Memory B cell (primary cell): ENCODE data around the gene FBXL17.
A peak's percentile ranks its signal among the peaks of the same experiment; 100 is the strongest.

Experiments used
- ATAC-seq: fragments of 150-1000 bp; cut with Tn5 transposase; 2 replicates; pipeline ENCODE4 v1.10.0; 2021; ENCODE audit warnings: low read depth, mild to moderate bottlenecking, moderate library complexity
- DNase-seq, 2 donors: peaks; one replicate each; pipeline ENCODE4 v3.0.0; 2022; ENCODE audit warnings: low spot score in 2 of 2
- H3K27ac Mint-ChIP-seq: one replicate; pipeline ENCODE4 v1.8.0; 2022; ENCODE audit warnings: mild to moderate bottlenecking, moderate library complexity, mixed read lengths
- H3K27me3 Mint-ChIP-seq: one replicate; pipeline ENCODE4 v1.8.0; 2022; ENCODE audit warnings: mixed read lengths
- H3K36me3 Mint-ChIP-seq: one replicate; pipeline ENCODE4 v1.8.0; 2022; ENCODE audit warnings: mild to moderate bottlenecking, mixed read lengths
- H3K4me1 Mint-ChIP-seq: one replicate; pipeline ENCODE4 v1.8.0; 2022; ENCODE audit warnings: mixed read lengths
- H3K4me3 Mint-ChIP-seq: one replicate; pipeline ENCODE4 v1.8.0; 2022; ENCODE audit warnings: mild to moderate bottlenecking, moderate library complexity, mixed read lengths
- H3K9me3 Mint-ChIP-seq: one replicate; pipeline ENCODE4 v1.8.0; 2022; ENCODE audit warnings: mixed read lengths

The FBXL17 gene

DNA sequence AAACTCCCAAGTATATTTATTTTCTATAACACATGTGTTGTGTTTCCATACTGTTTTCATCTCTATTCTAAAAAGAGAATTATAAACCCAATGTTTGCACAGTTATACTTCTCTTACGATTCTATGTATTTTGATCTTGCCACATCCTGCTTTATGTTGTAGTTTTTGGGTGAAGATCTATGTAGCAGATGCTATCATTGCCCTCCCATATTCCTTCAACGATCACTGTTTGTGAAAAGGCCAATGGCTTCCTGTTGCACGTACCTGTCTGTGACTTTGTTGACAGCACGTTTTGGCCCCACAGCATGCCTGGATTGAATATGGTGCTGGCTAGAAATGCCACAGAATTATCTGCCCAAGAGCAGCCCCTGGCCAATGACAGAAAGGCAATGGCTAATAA lies 456.7 kb downstream of the FBXL17 start:
- ATAC-seq (no peak), DNase-seq (no peak)
- Mint-ChIP-seq H3K4me3 (no peak overlapping the region), H3K36me3 (peaks cover 2% of the 10 kb centered on the region), H3K4me1 (no peaks in the 10 kb centered on the region), H3K27ac (no peak overlapping the region), H3K9me3 (no peaks in the 10 kb centered on the region), H3K27me3 (no peaks in the 10 kb centered on the region)

DNA sequence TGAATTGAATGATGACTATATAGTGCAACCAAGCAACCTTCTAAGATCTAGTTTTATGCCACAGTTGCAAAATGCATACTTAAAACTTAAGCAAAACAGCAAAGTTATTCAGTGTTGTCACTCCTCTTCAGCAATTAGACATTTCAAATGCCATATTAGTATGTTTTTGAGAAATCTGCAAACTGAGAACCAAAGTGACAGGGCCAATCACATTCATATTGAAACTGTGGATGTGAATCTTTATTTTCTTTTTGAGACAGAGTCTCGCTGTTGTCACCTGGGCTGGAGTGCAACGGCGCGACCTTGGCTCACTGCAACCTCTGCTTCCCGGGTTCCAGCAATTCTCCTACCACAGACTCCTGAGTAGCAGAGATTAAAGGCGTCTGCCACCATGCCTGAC lies 461.9 kb downstream of the FBXL17 start:
- Mint-ChIP-seq H3K4me3 (no peak overlapping the region), H3K27ac (no peak overlapping the region), H3K36me3 (peaks cover 6% of the 10 kb centered on the region), H3K4me1 (peaks cover 2% of the 10 kb centered on the region), H3K9me3 (no peaks in the 10 kb centered on the region), H3K27me3 (no peaks in the 10 kb centered on the region)
- DNase-seq, result no peak
- ATAC-seq, result no peak

DNA sequence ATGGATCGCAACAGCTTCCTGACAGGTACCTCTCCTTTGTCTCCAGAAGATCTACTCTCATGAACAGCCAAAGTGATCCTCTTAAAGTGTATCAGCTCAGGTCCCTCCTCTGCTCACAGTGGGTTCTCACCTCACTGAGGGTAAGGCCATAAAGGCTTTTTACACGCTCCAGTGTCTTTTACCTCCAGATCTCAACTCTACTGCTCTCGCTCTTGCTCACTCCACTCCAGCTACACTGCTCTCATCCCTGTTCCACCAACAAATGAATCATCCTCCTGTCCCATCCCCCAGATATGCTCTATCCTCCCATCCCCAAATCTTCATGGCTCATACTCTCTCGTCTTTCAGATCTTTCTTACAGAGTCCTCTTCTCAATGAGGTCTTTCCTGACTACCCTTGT lies 462.5 kb downstream of the FBXL17 start:
- H3K4me1 Mint-ChIP-seq, result peaks cover 2% of the 10 kb centered on the region
- DNase-seq (no peak), ATAC-seq (no peak)
- no peaks in the 10 kb centered on the region for H3K9me3 Mint-ChIP-seq
- H3K27ac Mint-ChIP-seq, result no peak overlapping the region
- peaks cover 6% of the 10 kb centered on the region for H3K36me3 Mint-ChIP-seq
- H3K27me3 Mint-ChIP-seq, result no peaks in the 10 kb centered on the region
- H3K4me3 Mint-ChIP-seq, result no peak overlapping the region

DNA sequence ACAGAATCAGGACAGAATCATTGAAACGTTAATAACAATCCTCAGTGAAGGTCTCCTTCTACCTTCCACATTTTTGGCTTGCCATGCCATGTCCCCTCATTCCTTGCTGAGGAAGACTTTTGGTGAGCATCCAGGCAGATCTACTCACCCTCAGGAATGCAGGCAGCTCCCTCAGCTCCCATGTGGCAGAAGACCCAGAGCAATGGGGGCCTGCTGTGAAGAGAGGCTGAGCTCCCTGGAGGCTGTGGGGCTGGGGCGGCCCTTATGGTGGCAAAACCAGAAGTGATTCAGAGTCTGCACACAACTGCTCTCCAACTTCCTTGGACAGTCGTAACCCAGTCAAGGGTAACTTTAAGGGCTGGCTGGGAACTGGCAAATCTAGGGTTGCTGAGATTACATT lies 463.9 kb downstream of the FBXL17 start:
- Mint-ChIP-seq H3K27me3 (no peaks in the 10 kb centered on the region), H3K4me1 (peaks cover 5% of the 10 kb centered on the region)

DNA sequence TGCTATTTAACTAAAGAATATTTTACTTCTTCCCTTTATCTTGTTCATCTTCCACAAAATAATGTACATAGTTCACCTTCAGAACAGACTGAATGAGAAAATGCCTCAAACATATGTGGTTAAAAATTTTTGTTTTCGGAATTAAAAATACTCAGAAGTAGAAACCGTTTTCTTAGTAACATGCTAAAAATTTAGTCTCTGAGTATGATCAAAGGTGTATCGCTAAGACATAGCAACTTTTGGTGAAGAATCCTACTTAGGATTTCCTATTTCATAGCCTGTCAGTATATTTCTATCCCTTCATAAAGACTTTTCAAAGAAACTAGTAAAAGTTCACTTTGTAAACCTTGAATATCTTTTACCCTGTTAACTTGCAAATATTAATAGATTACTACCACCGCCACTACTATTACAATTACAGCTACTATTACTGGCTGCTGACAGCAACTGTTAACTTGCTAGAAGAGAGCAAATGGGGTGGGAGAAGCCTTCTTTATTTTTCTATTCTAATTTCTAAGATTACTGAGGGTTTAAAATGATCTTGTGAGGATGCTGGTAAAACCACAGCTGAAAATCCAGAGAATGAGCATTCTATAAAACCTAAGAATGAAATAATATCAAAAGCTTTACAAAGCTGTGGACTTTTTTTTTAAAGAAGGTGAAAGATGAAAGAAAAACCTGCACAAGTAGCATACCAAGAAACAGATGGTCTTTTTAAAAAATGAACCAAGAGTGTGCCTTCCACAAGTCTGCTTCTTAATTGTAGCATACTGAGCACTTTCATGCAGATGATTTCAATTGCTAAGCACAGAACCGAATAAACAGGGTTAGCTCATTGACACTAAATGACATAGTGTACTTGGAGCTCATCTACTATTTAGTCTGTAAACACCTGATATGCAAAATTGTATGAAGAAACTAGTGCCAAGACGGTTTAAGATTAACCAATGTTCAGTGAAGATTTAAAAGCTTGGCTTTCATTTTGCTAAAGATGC lies 464.9 kb downstream of the FBXL17 start:
- Mint-ChIP-seq H3K4me3 (no peak overlapping the region), H3K9me3 (no peaks in the 10 kb centered on the region), H3K36me3 (peaks cover 9% of the 10 kb centered on the region), H3K27ac (no peak overlapping the region), H3K4me1 (peaks cover 5% of the 10 kb centered on the region), H3K27me3 (no peaks in the 10 kb centered on the region)
- no peak for DNase-seq
- ATAC-seq, result no peak

More for the DNA sequence above, 463.9 kb downstream of the FBXL17 start:
- Mint-ChIP-seq H3K4me3 (no peak overlapping the region), H3K36me3 (peaks cover 8% of the 10 kb centered on the region), H3K9me3 (no peaks in the 10 kb centered on the region), H3K27ac (no peak overlapping the region)
- DNase-seq (no peak), ATAC-seq (no peak)

DNA sequence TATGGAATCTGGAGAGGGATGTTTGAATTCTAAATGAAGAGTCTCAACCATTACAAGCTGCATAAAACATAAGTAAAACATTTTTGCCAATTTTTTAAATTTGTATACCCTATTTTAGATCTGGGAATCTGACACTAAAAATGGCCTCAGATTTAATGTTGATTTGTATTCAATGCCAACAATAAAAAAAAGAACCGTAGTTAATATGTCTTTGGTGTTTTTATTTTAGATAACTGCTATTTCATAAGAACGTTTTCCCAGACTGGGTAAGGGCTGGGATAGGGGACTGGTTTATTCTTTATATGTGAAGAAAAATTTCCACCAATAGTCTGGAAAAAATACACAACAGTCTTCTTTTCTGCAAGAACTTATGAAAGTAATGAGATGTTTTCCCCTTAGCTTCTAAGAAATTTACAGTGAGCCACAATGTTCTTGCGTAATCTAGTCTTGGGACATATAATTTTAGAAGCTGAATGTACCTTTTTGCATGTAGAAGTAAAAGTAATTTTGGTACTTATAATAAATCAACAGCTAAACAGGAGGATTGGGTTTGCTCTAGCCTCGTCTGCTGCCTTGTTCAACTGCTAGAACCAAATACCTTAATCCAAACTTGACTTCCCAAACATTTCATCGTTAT lies 466.6 kb downstream of the FBXL17 start:
- Mint-ChIP-seq H3K4me1 (peaks cover 5% of the 10 kb centered on the region), H3K27ac (no peak overlapping the region), H3K4me3 (no peak overlapping the region), H3K27me3 (no peaks in the 10 kb centered on the region), H3K36me3 (peaks cover 9% of the 10 kb centered on the region), H3K9me3 (no peaks in the 10 kb centered on the region)
- DNase-seq (no peak), ATAC-seq (no peak)

DNA sequence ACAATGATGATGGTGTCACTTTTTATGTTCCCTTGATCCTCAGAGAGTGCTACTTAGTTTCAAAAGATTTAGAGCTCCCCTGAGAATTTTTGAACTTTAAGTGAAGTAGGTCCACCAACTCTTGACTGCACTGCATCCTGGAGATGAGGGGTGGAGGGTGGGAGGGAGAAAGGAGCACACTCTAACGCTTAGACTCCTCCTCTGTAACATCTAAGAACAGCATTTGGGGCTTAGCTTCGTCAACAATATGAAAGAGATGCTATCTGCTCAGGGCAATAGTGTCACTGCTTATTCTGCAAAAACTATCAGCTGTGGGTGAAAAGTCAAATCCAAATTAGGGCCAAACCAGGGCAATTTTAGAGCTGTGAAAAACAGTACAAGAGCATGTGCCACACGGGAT lies 468.4 kb downstream of the FBXL17 start:
- peaks cover 3% of the 10 kb centered on the region for H3K4me1 Mint-ChIP-seq
- no peak overlapping the region for H3K4me3 Mint-ChIP-seq
- no peak overlapping the region for H3K27ac Mint-ChIP-seq
- DNase-seq, result no peak
- peaks cover 11% of the 10 kb centered on the region for H3K36me3 Mint-ChIP-seq
- no peaks in the 10 kb centered on the region for H3K27me3 Mint-ChIP-seq
- ATAC-seq, result no peak
- H3K9me3 Mint-ChIP-seq, result peaks cover under 1% of the 10 kb centered on the region

DNA sequence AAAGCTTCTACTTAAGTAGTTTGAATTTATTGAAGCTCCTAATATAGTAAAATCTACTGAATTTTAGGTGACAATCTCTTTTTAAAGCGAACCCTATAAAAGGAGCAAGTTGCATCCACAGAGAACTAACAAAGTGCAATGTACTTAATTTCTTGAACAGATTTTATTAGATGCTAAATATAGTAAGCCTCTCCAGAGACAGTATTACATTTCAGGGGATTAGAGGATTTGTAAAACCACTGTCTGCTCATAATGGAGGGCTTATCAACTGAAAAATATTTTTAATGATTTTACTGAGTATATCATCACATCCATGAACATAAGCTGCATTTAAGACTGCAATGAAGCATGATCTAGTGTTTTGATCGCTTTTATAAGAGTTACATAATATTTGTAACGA lies 481.2 kb downstream of the FBXL17 start:
- peaks cover 5% of the 10 kb centered on the region for H3K9me3 Mint-ChIP-seq
- H3K27ac Mint-ChIP-seq, result no peak overlapping the region
- ATAC-seq, result no peak
- peaks cover 15% of the 10 kb centered on the region for H3K36me3 Mint-ChIP-seq
- no peak for DNase-seq
- no peak overlapping the region for H3K4me3 Mint-ChIP-seq
- H3K27me3 Mint-ChIP-seq, result no peaks in the 10 kb centered on the region
- no peaks in the 10 kb centered on the region for H3K4me1 Mint-ChIP-seq

DNA sequence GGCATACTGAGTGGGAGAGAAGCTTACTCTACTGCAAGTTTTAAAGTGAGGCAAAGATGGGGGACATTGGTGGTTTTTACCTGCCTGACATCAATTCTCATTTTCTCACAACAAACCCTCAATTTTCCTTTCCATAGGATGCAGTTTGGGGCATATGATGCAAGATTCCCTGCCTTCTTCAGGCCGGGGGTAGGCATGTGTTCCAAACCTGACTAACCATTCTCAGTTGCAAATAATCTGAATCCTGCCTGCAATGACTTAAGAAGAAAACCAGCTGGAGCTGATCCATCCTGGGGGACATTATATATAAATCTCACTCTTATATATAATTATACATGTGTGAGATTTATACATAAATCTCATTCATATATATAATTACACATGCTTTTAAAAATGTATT lies 487.5 kb downstream of the FBXL17 start:
- DNase-seq, result no peak
- no peak for ATAC-seq
- Mint-ChIP-seq H3K4me3 (no peak overlapping the region), H3K9me3 (peaks cover 2% of the 10 kb centered on the region), H3K27me3 (no peaks in the 10 kb centered on the region), H3K4me1 (no peaks in the 10 kb centered on the region), H3K27ac (no peak overlapping the region), H3K36me3 (peaks cover 21% of the 10 kb centered on the region)

DNA sequence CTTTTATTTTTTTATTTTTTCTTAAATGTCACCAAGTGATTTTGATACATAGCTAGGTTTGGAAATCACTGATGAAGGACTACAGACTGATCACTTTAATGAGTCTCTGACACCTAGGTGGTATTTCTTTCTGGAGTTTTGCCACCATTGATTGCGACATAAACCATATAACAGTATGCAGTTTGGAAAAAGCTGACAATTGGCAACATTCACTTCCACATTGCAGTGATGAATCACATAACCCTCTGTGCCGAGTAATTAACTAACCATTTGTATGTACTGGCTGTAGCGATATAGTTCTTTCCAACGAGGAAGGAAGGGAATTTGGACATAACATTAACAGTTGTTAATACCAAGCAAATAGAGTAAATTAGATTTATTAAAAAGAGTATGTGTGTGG lies 488.3 kb downstream of the FBXL17 start:
- DNase-seq (no peak), ATAC-seq (no peak)
- H3K27me3 Mint-ChIP-seq, result no peaks in the 10 kb centered on the region
- H3K36me3 Mint-ChIP-seq, result peaks cover 17% of the 10 kb centered on the region
- H3K4me3 Mint-ChIP-seq, result no peak overlapping the region
- no peak overlapping the region for H3K27ac Mint-ChIP-seq
- no peaks in the 10 kb centered on the region for H3K9me3 Mint-ChIP-seq
- no peaks in the 10 kb centered on the region for H3K4me1 Mint-ChIP-seq

DNA sequence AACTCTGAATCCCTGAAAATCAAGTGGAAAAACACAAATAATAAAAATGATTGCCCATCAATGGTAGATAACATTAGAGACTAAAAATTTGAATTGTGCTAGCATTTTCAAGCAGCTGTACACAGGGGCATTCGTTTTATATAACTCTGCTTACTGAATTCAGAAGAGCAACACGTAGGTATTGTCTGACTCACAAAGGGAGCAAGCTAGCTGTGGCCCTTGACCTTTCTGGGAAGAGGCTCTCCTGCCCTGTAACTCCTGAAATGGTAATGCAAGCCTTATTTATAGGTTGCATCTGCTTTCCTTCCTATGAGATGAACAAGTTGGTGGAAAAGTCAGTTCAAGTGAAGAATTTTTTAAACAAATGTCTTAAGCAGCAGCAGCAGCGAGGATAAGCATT lies 492.5 kb downstream of the FBXL17 start:
- ATAC-seq, result no peak
- no peak overlapping the region for H3K27ac Mint-ChIP-seq
- no peaks in the 10 kb centered on the region for H3K9me3 Mint-ChIP-seq
- H3K27me3 Mint-ChIP-seq, result no peaks in the 10 kb centered on the region
- DNase-seq, result no peak
- peaks cover 12% of the 10 kb centered on the region for H3K36me3 Mint-ChIP-seq
- no peak overlapping the region for H3K4me3 Mint-ChIP-seq
- no peaks in the 10 kb centered on the region for H3K4me1 Mint-ChIP-seq

DNA sequence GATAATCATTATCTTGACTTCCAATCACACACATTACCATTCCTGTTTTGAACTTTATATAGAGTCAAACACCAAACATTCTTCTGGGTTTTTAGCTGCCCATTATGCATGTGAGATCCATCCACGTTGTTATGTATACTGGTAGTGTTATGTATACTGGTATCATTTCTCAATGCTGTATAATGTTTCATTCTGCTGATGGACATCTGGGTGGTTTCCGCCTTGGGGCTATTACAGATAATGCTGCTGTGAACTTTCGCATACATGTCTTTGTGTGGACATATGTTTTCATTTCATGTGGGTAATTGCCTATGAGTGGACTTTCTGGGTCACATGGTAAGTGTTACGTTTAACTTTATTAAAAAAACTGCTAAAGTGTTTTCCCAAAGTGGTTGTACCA lies 493.4 kb downstream of the FBXL17 start:
- no peak for DNase-seq
- H3K27me3 Mint-ChIP-seq, result no peaks in the 10 kb centered on the region
- H3K9me3 Mint-ChIP-seq, result no peaks in the 10 kb centered on the region
- no peak overlapping the region for H3K4me3 Mint-ChIP-seq
- ATAC-seq, result no peak
- peaks cover 15% of the 10 kb centered on the region for H3K36me3 Mint-ChIP-seq
- no peaks in the 10 kb centered on the region for H3K4me1 Mint-ChIP-seq
- H3K27ac Mint-ChIP-seq, result peak overlapping the region; percentile 22

DNA sequence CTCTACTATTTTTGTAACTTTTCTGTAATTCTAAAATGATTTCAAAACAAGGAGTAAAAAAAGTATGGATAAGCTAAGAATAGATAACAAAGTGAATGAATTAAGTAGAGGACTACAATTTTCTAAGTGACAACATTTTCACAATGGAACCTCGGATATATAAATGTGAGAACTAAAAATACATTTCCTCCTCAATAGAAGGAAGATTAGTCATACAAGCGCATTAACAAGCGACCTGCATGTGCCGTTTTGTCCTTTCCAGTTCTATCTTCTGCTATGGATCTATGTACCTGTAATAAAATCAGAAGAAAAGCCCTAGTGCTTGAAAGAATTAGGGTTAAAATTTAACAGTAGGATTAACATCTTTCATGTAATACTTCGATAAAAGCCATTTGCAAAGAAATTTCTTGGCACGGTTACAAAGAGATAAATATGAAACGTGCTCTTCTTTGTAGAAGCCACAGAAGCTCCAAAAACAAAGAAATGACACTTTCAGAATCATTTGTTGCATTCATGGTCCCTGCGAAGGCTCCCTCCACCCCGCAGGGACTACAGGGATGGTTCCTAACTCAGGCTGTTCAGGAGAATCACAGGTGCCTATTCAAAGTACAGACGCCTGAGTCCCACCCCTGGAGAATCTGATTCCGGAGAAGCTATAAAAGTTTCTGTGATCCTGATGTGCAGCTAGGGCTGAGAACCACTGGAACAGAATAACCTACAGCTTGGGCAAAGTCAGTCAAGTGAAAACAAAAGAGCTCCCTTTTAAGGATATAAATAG lies 494.5 kb downstream of the FBXL17 start:
- H3K27ac Mint-ChIP-seq, result no peak overlapping the region
- no peaks in the 10 kb centered on the region for H3K4me1 Mint-ChIP-seq
- H3K36me3 Mint-ChIP-seq, result peaks cover 14% of the 10 kb centered on the region
- no peak for DNase-seq
- H3K27me3 Mint-ChIP-seq, result no peaks in the 10 kb centered on the region
- ATAC-seq, result no peak
- H3K9me3 Mint-ChIP-seq, result no peaks in the 10 kb centered on the region
- no peak overlapping the region for H3K4me3 Mint-ChIP-seq

DNA sequence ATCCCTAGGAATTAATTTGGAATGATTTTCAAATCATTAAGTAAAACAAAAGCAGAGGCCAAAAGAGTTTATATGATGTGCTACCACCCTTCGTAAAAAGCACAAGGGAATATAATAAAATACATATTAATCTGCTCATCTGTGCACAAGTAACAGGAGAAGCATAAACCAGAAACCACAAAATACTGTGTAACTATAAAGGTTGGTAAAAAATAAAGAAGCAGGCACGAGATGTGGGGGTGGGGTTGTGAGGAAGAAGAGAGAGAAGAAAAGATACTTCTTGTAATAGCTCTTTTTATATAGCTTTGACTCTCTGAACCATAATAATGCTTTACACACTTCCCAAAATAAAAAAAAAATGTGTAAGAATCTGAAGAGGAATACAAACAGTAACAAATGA lies 496.3 kb downstream of the FBXL17 start:
- no peak for ATAC-seq
- no peaks in the 10 kb centered on the region for H3K9me3 Mint-ChIP-seq

More for the DNA sequence above, 496.3 kb downstream of the FBXL17 start:
- no peak overlapping the region for H3K27ac Mint-ChIP-seq
- no peaks in the 10 kb centered on the region for H3K27me3 Mint-ChIP-seq
- H3K4me1 Mint-ChIP-seq, result no peaks in the 10 kb centered on the region
- DNase-seq, result no peak
- H3K4me3 Mint-ChIP-seq, result no peak overlapping the region
- H3K36me3 Mint-ChIP-seq, result peaks cover 10% of the 10 kb centered on the region
